D341Med (cell line): ENCODE data around the gene MOB3B.

Experiments
- DNase-seq: peaks from one replicate; pipeline ENCODE4 v3.0.0; 2012; ENCODE audit warnings: low spot score

MOB3B gene

DNA sequence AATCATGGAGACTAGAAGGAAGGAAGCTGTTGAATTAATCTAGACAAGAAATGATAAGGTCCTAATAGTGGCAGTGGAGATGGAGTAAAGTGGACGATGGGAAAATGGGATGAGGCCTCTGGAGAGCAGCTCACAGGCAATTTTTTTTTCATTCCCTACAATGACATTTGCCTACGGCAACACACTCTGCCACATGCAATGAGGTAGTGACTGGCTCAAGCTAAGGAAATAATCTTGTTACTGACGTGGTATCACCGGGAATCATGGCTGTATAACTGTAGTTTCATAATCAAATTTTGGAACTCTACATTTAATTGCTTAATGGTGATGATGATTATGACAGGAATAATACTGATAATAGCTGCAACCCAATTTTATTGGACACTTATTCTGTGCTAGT, 12.1 kb upstream of the MOB3B start:
- DNase-seq, result no peak

DNA sequence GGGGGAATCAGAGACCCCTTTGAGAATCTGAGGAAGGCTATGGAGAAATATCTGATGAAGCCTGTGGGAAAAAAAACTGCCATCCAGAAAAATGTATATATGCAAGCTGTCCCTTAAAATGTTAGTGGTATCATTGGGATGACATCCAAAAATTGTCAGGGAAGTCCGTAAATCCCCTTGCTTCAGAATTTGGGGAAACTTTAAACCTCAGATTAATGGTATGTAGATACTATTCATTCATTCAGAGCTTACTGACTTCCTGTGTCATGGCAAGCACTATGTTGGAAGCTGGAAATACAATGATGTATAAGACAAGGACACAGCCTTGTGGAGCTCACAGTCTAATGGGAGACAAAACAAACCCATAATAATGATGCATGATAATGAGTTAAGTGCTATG, 10.9 kb upstream of the MOB3B start:
- DNase-seq, result no peak

DNA sequence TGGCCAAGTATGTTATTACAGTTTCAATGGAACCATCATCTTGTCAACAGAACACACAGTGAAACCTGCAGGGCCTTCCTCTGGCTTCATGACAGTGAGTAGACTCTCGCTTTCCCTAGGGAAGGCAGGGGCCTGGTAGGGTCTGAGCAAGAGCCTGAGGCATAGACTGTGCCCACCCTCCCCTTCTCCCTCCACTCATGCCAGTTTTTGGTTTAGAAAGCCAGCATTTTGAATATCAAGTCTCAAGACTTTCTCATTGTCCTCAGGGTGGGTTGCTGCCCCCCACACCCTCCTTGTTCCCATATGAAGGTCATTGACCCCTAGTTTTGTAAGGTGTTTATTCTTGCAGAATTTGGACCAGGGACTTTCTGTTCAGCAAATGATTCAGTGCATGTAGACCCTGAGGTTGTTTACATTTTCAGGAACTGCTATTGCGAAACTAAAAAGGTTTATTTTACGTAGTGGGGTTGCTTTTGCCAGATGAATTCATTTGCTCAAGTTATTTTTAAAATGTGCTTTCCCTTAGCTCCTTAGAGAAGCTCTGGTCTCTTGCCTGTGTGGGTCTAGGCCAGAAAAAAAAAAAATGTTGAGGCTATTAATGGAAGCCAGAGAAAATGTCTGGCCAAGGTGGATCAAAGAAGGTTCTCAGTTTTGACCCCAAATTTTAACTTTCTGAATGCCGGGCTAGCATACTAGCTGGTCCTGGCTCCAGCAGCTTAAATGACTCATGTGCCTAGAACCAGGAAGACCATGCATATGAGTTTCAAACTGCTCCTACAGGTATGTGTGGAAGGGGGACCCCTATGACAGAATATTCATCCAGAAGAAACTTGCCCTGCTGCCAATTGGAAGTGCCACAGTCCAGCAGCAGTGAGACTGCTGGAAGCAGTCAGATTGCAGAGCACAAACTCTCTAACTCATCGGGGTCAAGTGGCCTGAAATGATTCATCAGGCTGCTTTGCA, 10.1 kb upstream of the MOB3B start:
- no peak for DNase-seq

DNA sequence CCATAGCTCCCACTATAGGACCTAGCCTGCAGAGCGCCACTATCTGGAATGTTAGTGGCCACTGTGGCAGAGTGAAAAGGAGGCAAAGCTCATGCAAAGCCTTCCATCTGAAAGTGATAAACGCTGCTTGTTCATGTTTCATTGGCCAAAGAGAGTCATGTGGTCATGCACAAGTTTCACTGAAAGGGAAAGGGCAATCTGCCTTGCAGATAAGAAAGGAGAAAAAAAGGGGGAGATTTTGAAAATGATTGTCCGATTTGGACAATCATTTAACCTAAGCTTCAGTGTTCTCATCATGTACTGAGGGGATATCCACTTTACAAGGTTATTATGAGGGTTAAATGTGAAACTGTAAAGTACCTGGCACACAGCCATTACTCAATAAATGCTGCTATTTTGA, 9.0 kb upstream of the MOB3B start:
- DNase-seq, result no peak

DNA sequence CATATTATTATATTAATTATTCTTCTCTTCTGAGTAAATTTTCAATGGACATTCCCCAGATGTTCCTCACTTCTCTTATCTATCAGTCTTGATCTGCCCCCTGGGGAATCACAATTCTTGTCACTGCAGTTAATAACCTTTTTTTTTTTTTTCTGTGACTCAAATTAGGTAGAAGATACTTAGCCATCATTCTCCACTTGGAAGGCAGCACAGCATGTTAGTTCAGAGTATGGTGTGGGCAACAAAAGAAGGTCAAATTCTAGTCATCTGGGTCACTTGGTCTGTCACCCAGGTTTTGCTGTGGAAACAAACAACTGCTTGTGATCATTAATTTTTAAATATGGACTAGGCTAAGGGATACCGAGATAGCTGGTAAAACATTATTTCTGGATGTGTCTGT, 8.1 kb upstream of the MOB3B start:
- DNase-seq, result no peak

DNA sequence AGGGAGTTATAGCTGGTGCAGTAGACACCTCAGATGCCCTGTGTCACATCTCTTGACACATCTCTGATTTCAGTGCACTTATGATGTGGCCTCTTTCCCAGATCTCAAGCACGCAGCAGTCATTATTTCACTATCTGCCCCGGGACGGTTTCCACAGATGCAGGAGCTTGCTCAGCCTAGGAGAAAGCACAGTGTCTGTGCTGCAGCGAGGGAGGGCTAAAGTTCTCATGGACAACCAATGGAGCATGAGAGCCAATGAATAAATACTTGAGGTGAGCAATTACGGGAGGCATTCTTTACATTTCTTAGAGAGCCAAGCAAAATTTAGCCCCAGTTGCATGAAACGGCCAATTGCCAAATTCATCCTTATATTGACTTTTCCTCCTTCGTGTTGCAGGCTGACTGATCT, 7.4 kb upstream of the MOB3B start:
- no peak for DNase-seq

DNA sequence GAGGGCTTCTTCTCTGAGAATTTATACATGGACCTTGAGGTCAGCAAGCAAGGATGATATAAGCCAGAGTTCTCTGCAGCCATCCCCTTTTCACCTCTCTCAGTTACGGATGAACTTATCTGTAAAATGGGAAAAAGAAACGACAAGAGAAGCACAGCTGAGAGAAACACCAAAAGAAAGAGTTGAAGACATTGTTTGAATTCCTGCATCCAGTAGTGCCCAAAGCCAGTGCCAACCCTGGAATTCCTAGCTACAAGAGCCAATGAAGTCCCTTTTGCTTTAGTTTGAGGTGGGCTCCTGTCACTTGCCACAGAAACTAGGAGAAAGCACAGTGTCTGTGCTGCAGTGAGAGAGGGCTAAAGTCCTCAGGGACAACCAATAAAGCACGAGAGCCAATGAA, 6.6 kb upstream of the MOB3B start:
- no peak for DNase-seq

DNA sequence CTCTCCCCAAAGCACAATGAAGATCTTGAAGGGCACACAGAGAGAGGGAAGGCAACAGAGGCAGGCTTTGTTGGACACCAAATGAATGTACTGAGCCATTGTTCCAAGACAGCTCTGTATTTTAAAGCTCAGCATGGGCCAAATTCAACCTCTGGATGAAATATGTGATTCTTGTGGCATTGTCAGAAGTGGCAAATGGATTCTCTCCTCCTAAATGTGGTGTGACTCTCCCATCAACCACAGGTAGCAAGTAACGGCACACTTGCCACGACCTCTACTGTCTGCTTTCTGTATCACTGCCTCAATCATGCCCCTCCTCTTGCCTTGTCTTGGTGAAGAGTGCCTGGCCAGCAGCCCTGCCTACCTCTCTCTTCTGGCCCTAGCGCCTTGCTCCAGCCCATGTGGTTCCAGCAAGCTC, 6.1 kb upstream of the MOB3B start:
- DNase-seq, result no peak

DNA sequence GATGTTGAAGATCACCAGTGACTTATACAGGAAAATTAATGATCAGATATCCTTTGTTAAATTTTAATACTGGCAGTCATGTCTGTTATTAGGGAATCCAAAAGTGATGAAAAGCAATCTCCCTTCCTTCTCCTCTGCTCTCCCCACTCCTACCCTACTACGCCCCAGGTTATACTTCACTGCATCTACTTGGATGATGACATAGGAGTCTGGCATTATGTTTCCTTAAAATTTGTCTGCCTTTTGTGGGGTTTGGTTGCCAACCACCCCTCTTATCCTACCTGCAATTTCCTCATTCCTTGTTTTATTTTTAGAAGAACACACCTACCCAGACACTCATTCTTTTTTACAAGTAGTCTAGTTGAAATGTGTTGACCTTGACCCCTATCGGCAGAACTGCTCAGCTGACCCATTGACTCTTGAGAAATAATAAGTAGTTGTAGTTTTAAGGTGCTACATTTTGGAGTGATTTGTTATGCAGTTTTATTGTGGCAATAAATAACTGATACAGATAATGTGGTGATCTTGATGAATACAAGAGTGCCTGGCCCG, 5.1 kb upstream of the MOB3B start:
- DNase-seq, result no peak

DNA sequence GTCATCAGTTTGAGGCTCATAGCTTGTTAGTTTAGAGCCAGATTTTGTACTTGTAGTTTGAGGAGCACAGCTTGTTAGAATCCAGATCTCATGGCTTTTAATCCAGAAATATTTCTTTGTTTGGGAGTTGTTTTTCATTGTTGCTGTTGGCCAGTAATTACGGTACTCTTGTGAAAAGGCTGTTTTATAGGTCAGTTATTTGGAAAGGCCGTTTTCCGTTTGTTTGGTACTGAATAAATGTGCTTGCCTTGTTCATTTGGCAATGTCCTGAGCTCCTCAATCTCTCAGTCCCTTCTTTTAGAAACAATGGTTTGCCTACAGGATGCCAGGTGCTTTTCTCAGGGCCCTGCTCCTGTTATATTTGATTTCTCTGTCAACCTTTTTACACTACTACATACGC, 4.5 kb upstream of the MOB3B start:
- DNase-seq, result no peak

DNA sequence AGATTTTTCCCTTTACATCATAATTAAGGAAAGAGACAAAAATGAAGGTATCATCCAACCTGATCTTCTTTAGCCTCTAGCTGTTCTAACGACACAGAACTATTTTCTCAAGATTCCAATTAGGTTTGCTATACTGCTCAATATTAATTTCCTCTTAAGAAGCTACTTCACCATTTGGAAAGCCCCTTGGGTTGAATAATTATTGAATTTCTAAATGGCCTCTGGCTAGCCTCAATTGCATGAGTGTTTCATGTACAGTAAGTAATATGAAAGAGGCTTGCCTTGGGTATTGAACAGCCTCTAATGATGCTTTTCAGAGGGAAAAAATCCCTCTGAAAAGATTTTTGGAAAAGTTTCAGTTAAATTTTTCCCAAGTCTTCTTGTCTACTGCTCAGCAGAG, 3.7 kb upstream of the MOB3B start:
- no peak for DNase-seq

DNA sequence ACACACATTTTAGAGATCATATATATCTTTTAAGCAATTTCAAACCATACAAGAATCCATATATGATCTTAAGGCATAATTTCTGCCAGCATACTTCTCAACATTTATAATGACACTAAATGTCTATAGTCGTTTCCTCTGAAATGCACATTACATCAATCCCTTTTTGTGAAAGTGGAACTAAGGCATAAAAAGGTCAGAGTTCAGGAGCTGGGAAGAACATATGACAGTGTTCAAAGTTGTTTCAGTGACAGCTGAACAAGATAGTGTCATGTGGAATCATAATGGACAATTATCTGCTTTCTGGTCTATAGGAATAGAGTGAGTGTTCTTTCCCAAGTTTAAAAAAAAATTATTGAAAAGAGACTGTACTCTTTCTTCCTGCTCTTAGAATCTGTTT, 2.4 kb upstream of the MOB3B start:
- no peak for DNase-seq

DNA sequence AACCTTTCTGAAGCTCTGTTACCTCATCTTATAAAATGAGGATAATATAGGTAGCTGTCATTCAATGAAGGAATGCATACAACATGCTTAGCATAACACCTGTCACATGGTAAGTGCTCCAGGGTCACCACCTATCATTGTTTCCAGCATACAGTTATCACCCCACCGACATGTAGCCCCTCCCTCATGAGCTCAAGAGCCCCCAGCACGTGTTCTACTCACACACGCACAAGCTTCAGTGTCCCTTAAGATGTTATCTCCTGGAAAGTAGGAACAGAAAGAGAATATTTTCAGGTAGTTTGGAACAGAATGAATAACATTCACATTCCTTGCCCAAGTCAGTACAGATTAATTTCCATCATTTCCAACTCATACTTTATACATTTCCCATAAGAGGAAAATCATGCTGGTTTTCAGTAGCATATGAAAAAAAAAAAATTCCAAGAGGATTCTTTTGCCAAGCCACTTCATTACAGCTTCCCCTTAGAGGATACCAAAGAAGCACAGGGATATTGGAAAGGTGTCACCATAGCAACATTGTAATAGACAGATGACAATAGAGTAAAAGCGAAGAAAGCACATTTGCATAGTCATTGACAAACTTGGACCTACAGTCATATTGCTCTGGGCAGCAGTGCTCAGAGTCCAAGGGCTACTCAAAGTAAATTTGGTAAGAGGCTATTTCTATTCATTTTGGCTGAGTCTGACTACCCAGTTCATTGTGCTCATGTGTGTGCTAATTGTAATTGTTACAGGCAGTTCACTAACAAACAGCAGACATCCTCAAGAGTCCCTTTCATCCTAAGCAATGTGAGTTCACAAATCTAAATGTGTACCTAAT, 1.5 kb upstream of the MOB3B start:
- DNase-seq, result no peak

DNA sequence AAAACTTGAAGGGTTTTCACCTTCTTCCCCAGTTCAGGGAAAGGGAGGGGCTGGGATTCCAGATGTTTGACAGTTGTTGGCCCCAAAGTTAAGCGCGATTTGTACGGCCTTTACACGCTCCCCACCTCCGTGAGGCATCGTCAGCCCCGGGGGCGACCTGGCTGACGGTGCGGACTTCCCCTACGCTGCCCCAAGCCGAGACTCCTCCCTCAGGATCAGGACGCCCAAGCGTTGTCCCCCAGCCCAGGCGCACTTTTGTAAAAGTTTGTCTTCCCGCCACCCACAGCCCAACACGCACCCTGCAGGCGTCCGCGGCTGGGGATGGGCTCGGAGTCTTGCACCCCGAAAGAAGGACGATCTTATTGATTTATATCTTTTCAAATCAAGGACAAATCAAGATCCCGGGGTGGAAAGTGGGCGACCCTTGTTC, 713 bp downstream of the MOB3B start:
- DNase-seq, result peak; percentile 58

DNA sequence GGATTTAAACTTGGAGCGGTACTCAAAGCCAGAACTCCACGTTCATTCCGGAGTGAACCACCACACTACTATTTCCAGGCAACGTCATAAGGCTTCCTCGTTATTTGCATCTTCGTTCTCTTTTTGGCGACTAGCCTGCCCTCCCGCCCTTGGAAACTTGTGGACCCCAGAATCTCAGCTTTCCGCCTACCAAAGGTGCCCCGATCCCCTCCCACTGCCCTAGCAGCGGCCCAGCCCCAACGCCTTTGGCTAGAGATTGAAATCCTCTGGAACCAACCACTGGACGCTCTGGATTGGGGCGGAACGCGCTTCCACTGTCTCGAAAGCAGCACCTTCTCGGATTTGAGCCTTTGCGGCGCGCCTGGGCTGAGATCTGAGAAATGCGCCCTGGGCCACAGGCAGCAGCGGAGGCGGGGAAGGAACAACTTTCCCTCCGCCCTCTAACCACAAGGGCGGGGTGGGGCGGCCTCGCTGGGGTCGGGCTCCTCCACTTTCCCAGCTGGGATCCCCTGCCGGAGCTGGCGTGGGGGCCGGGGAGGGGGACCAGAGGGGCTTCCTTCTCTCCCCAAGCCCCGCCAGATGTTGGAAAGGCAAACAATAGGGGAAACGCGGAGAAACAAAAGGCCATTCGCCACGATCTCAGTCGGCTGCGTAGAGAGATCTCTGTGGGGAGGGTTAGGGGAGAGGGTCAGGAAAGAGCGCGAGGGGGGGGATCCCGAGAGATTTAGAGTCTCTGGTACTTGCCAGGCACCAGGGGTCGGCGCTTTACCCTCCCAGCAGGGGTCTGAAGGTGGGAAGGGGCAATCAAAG, 1.3 kb downstream of the MOB3B start:
- peak; percentile 45 for DNase-seq

DNA sequence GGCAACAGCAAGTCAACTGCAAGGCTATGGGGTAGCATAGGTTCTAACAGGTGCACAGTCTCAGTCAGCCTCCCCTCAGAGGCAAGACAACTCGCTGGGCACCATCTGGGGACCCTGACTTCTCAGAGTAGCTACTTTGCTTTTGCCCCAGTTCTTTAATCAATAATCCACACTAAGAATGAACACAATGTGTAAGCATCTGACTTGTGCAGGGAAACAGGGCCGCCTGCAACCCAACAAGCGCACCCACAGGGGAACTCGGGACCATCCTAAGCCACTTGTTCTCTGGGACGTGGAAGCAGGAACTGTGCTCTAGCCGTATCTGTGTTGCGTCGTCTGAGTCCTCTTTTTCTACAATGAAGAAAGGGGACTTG, 1.9 kb downstream of the MOB3B start:
- DNase-seq, result no peak

DNA sequence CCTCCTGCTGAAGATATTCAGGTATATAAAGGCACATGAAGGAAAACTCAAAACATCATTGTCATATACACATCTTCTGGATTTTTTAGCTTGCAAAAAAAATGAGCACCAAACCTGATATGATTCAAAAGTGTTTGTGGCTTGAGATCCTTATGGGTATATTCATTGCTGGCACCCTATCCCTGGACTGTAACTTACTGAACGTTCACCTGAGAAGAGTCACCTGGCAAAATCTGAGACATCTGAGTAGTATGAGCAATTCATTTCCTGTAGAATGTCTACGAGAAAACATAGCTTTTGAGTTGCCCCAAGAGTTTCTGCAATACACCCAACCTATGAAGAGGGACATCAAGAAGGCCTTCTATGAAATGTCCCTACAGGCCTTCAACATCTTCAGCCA, 5.4 kb downstream of the MOB3B start, which contains the start of gene IFNK:
IFNK (plus strand) TSS at position 55 of the 400 bp plus-strand sequence; CDS start at position 102, 47 bp downstream.
- DNase-seq, result no peak

DNA sequence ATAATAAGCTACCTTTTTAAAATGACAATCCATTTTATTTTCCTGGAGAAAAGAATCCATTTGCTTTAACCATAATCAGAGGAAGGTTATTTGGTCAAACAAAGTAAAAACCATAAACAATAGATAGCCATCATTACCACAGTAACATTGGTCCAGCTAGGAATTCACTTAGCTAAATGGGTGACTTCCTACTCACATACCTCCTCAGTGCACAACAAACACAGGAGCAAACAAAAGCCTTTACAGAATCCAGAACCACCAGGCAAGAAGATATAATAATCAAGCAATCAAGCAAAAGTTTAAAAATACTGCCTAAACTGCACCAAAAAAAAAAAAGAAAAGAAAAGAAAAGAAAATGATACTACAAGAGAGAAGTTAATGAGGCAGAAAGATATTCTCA, 6.5 kb downstream of the MOB3B start:
- DNase-seq, result no peak

DNA sequence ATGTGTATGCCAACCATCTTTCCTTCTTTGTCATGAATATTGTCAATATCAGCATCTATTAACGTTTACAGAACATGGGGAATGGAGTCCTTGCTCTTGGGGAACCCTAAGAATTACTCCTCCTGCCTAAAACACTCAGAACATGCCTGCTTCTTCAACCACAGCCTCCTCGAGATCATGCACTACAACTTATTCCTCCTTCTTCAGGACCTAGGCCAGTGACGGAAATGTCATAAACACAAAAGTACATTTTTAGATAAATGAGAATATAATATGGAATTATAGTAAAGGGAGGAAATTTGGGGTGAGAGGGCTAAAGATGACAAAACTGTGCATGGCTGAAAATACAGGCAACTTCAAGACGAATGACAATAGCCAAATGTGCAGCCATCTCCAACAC, 8.6 kb downstream of the MOB3B start:
- no peak for DNase-seq

DNA sequence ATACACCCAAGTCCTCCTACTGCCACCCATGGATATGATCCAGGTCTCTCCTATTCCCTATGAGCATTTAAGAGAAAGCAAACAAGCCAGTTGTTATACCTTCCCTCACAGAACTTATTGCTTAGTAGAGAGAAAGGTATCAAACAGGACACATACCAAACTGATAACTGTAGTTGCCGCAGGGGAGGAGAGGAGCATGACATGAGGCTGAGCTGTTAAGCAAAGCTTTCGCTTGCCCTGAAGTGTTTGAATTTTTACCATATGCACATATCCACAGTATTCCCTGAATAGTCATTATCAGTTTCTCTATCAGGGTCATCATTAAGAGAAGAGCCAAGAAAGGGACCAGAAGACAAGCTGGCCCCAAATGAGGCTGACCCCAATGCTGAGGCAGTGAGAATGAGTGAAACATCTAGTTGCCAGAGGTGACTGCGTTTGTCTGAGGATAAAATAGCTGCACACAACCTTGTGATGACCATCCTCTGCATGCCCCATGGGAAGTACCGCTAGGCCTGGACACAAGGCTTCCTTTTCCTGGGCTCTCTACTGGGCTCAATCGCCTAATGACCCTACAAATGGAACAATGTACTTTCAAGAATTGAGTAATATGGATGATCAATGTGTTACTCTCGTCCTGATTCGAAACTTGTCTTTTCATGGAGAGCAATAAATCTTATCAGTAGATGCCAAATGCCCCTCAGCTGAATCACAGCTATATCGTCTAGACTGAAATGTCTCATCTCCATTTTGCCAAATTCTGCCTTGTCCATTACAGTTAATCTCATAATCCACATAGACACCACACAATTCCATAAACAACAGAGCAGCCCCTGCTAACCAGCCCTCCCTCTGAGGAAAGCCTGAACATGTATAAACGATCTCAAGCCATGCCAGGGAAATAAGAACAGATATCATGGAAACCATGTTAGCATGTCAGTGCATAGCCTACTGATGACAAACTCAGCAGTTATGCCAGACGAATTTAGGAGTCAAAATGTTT, 9.8 kb downstream of the MOB3B start:
- no peak for DNase-seq

DNA sequence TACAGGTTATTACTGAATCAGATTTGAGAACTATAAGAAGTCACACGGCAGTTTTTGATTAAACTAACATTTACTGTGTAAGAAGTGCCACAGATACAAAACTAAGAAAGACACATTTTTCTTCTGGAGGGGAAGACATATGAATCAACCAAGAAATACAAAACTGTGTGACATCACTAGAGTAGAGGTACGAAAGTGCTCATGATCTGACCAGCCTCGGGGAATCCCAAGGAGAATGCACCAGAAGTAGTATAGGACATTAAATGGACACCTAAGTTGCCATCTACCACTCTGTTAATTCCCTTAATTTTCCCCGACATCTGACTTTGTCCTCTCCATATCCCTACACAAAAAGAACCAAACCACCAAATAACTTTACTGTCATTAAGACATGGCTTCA, 10.8 kb downstream of the MOB3B start:
- no peak for DNase-seq
